HG03045 (cell line): ENCODE data around the gene GARNL3.

ENCODE experiments used
- ATAC-seq: cut with Tn5 transposase; IDR thresholded peaks from one replicate; pipeline ENCODE4 v1.9.1; 2021; ENCODE audit warnings: mild to moderate bottlenecking, moderate library complexity; ENCODE audit not compliant: unreplicated experiment

The GARNL3 gene

GRCh38 chr9:127399736-127400269 lies 135.2 kb downstream of the GARNL3 start:
- no peak for ATAC-seq

- ATAC-seq = no peak
These were observed 138.0 kb downstream of the GARNL3 start for GRCh38 chr9:127402401-127403090.

- ATAC-seq = no peak
These were observed 139.1 kb downstream of the GARNL3 start for GRCh38 chr9:127403507-127404192.

GRCh38 chr9:127404631-127405030 lies 140.1 kb downstream of the GARNL3 start:
- no peak for ATAC-seq

- no peak for ATAC-seq
These were observed 141.0 kb downstream of the GARNL3 start for GRCh38 chr9:127405344-127406125.

GRCh38 chr9:127406799-127407491 lies 142.4 kb downstream of the GARNL3 start:
- ATAC-seq = no peak

GRCh38 chr9:127407492-127407843 lies 142.9 kb downstream of the GARNL3 start:
- ATAC-seq = no peak

- ATAC-seq = no peak
These were observed 146.5 kb downstream of the GARNL3 start for GRCh38 chr9:127411122-127411521.

GRCh38 chr9:127415141-127415540 lies 150.6 kb downstream of the GARNL3 start:
- ATAC-seq = no peak

- no peak for ATAC-seq
These were observed 151.1 kb downstream of the GARNL3 start for GRCh38 chr9:127415657-127416056.

GRCh38 chr9:127417131-127418036 lies 152.8 kb downstream of the GARNL3 start:
- no peak for ATAC-seq

GRCh38 chr9:127418037-127418471 lies 153.5 kb downstream of the GARNL3 start:
- no peak for ATAC-seq

GRCh38 chr9:127419348-127419747 lies 154.8 kb downstream of the GARNL3 start:
- no peak for ATAC-seq

GRCh38 chr9:127421057-127421456 lies 156.5 kb downstream of the GARNL3 start:
- no peak for ATAC-seq

- ATAC-seq = no peak
These were observed 157.7 kb downstream of the GARNL3 start for GRCh38 chr9:127422133-127422782.

GRCh38 chr9:127422787-127423186 lies 158.2 kb downstream of the GARNL3 start:
- no peak for ATAC-seq

- ATAC-seq = no peak
These were observed 158.9 kb downstream of the GARNL3 start for GRCh38 chr9:127423476-127423933.

GRCh38 chr9:127423934-127424675 lies 159.5 kb downstream of the GARNL3 start, which contains the start of gene ZNF79:
TSS of gene ZNF79 (plus strand) at chr9:127424382. CDS start at chr9:127424788, 406 bp downstream.
- ATAC-seq = peak; percentile 79

- peak; percentile 18 for ATAC-seq
These were observed 160.1 kb downstream of the GARNL3 start for GRCh38 chr9:127424676-127424999.
